GM23338 (cell line): ENCODE data around the gene BAX. TPM values are rescaled to one million over a fixed set of nuclear protein-coding genes. Genes with fewer than 3 reads are reported as not detected.

Experiments
- ATAC-seq: fragments of 200-7000 bp; cut with Tn5 transposase; 3 replicates; pipeline ENCODE4 v1.9.1; 2020
- DNase-seq: peaks from one replicate; pipeline ENCODE4 v3.0.0-alpha.2; 2015; ENCODE audit warnings: low spot score
- H2AFZ ChIP-seq: fragments of 200-600 bp; sonication (generic); 2 replicates; pipeline ENCODE4 v1.8.0; 2016; ENCODE audit warnings: antibody characterized with exemption, mild to moderate bottlenecking, moderate library complexity
- H3F3A ChIP-seq: fragments of 200-600 bp; sonication (generic); replicated peaks from 2 replicates; pipeline ENCODE4 v1.8.0; 2017; ENCODE audit warnings: antibody characterized with exemption, mixed run types, low read depth
- H3K27ac ChIP-seq: fragments of 200-600 bp; sonication (generic); 2 replicates; pipeline ENCODE4 v1.6.1; 2016; ENCODE audit warnings: low read depth
- H3K27me3 ChIP-seq: fragments of 200-600 bp; sonication (generic); 2 replicates; pipeline ENCODE4 v1.8.0; 2016; ENCODE audit warnings: mild to moderate bottlenecking, mixed run types, moderate library complexity; ENCODE audit not compliant: insufficient read depth
- H3K36me3 ChIP-seq: fragments of 200-600 bp; sonication (generic); 2 replicates; pipeline ENCODE4 v1.8.0; 2016; ENCODE audit warnings: mild to moderate bottlenecking; ENCODE audit not compliant: insufficient read depth
- H3K4me1 ChIP-seq: fragments of 200-600 bp; sonication (generic); 2 replicates; pipeline ENCODE4 v1.8.0; 2016; ENCODE audit warnings: mild to moderate bottlenecking, moderate library complexity; ENCODE audit not compliant: insufficient read depth
- H3K4me2 ChIP-seq: fragments of 200-600 bp; sonication (generic); 2 replicates; pipeline ENCODE4 v1.7.1; 2017; ENCODE audit warnings: mixed run types
- H3K4me3 ChIP-seq: fragments of 200-600 bp; sonication (generic); 2 replicates; pipeline ENCODE4 v1.6.1; 2016; ENCODE audit warnings: mixed run types
- H3K79me2 ChIP-seq: fragments of 200-600 bp; sonication (generic); replicated peaks from 2 replicates; pipeline ENCODE4 v1.8.0; 2017; ENCODE audit warnings: mild to moderate bottlenecking; ENCODE audit not compliant: insufficient read depth
- H3K9me2 ChIP-seq: fragments of 200-600 bp; sonication (generic); 2 replicates; pipeline ENCODE4 v1.8.0; 2017; ENCODE audit not compliant: insufficient read depth
- H4K20me1 ChIP-seq: fragments of 200-600 bp; sonication (generic); replicated peaks from 2 replicates; pipeline ENCODE4 v1.8.0; 2017; ENCODE audit warnings: mild to moderate bottlenecking; ENCODE audit not compliant: insufficient read depth
- H3K27ac Mint-ChIP-seq: 2 replicates; pipeline ENCODE4 v1.8.0; 2020; ENCODE audit warnings: inconsistent platforms, mild to moderate bottlenecking, moderate library complexity, mixed read lengths
- H3K27me3 Mint-ChIP-seq: 3 replicates; pipeline ENCODE4 v1.8.0; 2022; ENCODE audit warnings: low read depth, mild to moderate bottlenecking, moderate library complexity, mixed read lengths, inconsistent platforms; ENCODE audit not compliant: insufficient read depth, poor library complexity
- H3K36me3 Mint-ChIP-seq: 3 replicates; pipeline ENCODE4 v1.8.0; 2021; ENCODE audit warnings: low read depth, mild to moderate bottlenecking, inconsistent platforms, moderate library complexity, mixed read lengths
- H3K4me1 Mint-ChIP-seq: 3 replicates; pipeline ENCODE4 v1.8.0; 2020; ENCODE audit warnings: mild to moderate bottlenecking, inconsistent platforms, mixed read lengths
- H3K4me3 Mint-ChIP-seq: 3 replicates; pipeline ENCODE4 v1.8.0; 2021; ENCODE audit warnings: moderate library complexity, mild to moderate bottlenecking, inconsistent platforms, mixed read lengths
- H3K9me3 Mint-ChIP-seq: 3 replicates; pipeline ENCODE4 v1.8.0; 2020; ENCODE audit warnings: moderate library complexity, mild to moderate bottlenecking, inconsistent platforms, mixed read lengths
- CREB1 ChIP-seq: fragments of 250-450 bp; sonication (Bioruptor Pico); IDR thresholded peaks from 2 replicates; pipeline ENCODE4 v1.5.0; 2020; ENCODE audit warnings: low read depth, mild to moderate bottlenecking, moderate library complexity
- CTCF ChIP-seq, 2 experiments: fragments of 200-600 bp in 1 of 2; sonication (generic) in 1 of 2; conservative IDR thresholded peaks; 2 replicates each; pipeline versions ENCODE4 v1.5.1 to v1.6.1; 2016 to 2017; ENCODE audit warnings: antibody characterized with exemption in 2 of 2, low read depth in 2 of 2, mild to moderate bottlenecking in 2 of 2, moderate library complexity in 1 of 2
- ETS1 ChIP-seq: IDR thresholded peaks from 2 replicates; pipeline ENCODE4 v1.6.1; 2016; ENCODE audit warnings: antibody characterized with exemption
- POLR2AphosphoS5 ChIP-seq: IDR thresholded peaks from 2 replicates; pipeline ENCODE4 v1.6.1; 2016; ENCODE audit warnings: antibody characterized with exemption, low read depth
- REST ChIP-seq: IDR thresholded peaks from one replicate; pipeline ENCODE4 v1.6.1; 2018; ENCODE audit warnings: antibody characterized with exemption; ENCODE audit not compliant: unreplicated experiment
- STAT1 ChIP-seq: IDR thresholded peaks from one replicate; pipeline ENCODE4 v1.6.1; 2016; ENCODE audit warnings: antibody characterized with exemption; ENCODE audit not compliant: unreplicated experiment
- ZNF114 ChIP-seq: fragments of 250-450 bp; sonication (Bioruptor Pico); IDR thresholded peaks from 2 replicates; pipeline ENCODE4 v1.5.0; 2020; ENCODE audit warnings: mild to moderate bottlenecking, moderate library complexity
- ZNF331 ChIP-seq: fragments of 250-450 bp; sonication (Bioruptor Pico); IDR thresholded peaks from 2 replicates; pipeline ENCODE4 v1.5.0; 2020; ENCODE audit warnings: low read depth, mild to moderate bottlenecking, moderate library complexity
- polyA plus RNA-seq: library from polyadenylated mRNA; unstranded; fragments of >200 nt; fragmentation: Nextera tagmentation; extraction: Ambion mirVana; gene quantifications from 2 replicates; pipeline ENCODE4 v1.2.1, GENCODE V29; 2016
- total RNA-seq: library from RNA; depleted of rRNA; stranded (reverse); fragments of >200 nt; shearing (Covaris generic); gene quantifications from 2 replicates; pipeline ENCODE4 v1.2.3, GENCODE V29; 2014

Gene BAX
- total and polyA plus RNA-seq, 2 experiments from 2014 or later: 179 to 261 TPM

GRCh38 chr19:48982280-48982679, 27.6 kb downstream of the BAX start:
- H3K27ac Mint-ChIP-seq: no peak overlapping the region
- peak; percentile 78 for DNase-seq

More at GRCh38 chr19:48982280-48982679, 27.6 kb downstream of the BAX start:
- TF ChIP-seq ZNF114 (no peak), ETS1 (peak; percentile 96), CTCF (conservative IDR thresholded peaks at IDR 0.05; ENCODE audit: low read depth in 2 of 2) (no peak), STAT1 (no peak), REST (no peak), ZNF331 (no peak), POLR2AphosphoS5 (no peak), CREB1 (peak; percentile 70; the same call in 1 of the 2 replicates)
- Histone ChIP-seq H4K20me1 (peaks cover 8% of the 10 kb centered on the region), H3K4me3 (no peak overlapping the region), H3K4me2 (no peak overlapping the region), H3K36me3 (peaks cover 4% of the 10 kb centered on the region; the same call in 1 of the 2 replicates), H3K9me2 (no peaks in the 10 kb centered on the region), H3F3A (0 out of 2 replicates have a peak, but pooled peaks cover 4% of the 10 kb centered on the region), H3K4me1 (no peaks in the 10 kb centered on the region), H2AFZ (no peak overlapping the region), H3K27ac (no peak overlapping the region), H3K79me2 (no peaks in the 10 kb centered on the region), H3K27me3 (no peaks in the 10 kb centered on the region)
- Mint-ChIP-seq H3K27me3 (peaks cover 2% of the 10 kb centered on the region), H3K36me3 (peaks cover 63% of the 10 kb centered on the region), H3K4me1 (no peaks in the 10 kb centered on the region), H3K4me3 (no peak overlapping the region), H3K9me3 (no peaks in the 10 kb centered on the region)
- ATAC-seq: peak; percentile 62
